ENCODE data around the gene EEFSEC. TPM values are rescaled to one million over a fixed set of nuclear protein-coding genes. Genes with fewer than 3 reads are reported as not detected.

Gene EEFSEC
- total RNA-seq, 2 donors from 2014 or later = 12.9 to 13.0 TPM

DNA sequence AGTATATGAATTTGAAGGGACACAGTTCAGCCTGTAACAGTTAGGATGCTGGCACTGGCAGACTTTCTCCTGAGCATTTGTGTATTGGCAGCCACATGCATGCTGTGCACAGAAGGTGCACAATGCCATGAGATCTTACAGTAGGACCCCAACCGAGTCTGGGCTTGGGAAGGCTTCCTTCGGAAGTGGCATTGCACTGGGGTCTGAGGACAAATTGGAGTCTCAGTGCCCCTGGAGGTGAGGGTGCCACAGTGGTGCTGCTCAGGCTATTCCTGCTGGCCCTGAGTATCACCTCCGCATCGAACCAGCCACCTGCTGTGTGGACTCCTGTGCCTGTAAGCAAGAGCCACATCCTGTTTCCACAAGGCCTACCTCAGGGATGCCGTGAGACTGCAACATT, 213.9 kb downstream of the EEFSEC start:
- intact Hi-C loops (cut with DNase I) = no loop called here
- DNase-seq (ENCODE audit: low spot score) = no peak

DNA sequence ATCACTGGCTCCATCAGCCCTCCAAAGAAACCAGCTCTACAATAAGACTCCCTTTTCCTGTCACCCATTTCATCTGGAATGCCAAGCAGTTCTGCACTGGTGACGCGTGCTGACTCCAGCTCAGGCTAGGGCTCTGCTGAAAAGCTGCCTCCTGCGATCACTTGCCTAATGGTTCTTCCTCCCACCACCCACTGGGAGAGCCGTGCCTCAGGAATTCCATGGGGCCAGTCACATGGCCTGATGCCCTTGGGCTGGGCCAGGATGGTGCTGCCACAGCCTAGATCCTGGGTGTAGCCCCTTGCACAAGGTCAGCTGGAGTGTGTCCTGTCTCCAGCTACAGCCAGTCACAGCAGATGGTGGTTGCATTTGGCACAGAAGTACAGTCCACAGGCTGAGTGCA, 214.5 kb downstream of the EEFSEC start:
- intact Hi-C loops (cut with DNase I) = no loop called here
- no peak for DNase-seq (ENCODE audit: low spot score)

DNA sequence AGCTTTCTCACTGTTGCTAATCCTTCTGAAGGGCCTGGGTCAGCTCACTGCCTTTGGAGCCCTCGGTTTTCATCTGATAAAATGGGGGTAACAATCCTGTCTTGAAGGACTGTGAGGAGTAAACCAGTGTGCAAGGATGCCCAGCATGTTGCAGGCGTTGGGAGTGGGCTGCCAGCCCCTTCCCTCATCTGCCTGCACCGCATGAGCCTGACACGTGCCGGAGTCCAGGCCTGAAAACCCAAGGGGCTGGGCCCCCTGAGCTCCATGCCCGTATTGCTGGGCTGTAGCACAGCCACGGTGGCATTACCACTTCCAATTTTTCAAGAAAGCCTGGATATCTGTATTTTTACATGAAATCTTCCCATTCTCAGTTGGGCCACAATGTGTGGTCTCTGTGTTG, 215.3 kb downstream of the EEFSEC start:
- DNase-seq (ENCODE audit: low spot score) = no peak
- intact Hi-C loops (cut with DNase I) = no loop called here

DNA sequence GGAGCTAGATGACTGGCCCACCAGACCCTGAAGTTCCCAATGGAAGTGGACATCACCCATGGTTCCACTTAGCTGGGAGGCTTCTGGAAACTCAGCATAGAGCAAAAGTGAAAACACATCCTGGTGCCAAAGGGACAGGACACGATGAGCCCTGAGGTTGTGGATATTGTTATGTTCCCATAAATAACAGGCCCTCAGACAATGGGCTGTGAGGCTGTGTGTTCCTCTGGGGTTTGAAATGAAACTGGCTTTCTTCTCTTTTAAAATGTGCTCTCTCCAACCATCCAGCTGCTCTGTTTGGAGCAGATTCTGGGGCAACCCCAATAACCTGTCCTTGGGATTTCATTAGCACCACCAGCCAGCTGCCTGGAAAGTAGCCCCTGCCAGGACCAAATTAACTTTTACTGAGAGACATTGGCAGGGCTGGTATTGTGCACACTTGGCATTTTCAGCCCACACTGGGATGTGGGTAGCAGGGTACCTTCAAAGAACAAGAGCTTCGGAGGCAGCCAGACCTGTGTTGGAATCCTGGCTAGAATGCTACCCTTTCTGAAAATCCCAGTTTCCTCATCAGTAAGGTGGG, 215.9 kb downstream of the EEFSEC start:
- intact Hi-C loops (cut with DNase I) = no loop called here
- no peak for DNase-seq (ENCODE audit: low spot score)

DNA sequence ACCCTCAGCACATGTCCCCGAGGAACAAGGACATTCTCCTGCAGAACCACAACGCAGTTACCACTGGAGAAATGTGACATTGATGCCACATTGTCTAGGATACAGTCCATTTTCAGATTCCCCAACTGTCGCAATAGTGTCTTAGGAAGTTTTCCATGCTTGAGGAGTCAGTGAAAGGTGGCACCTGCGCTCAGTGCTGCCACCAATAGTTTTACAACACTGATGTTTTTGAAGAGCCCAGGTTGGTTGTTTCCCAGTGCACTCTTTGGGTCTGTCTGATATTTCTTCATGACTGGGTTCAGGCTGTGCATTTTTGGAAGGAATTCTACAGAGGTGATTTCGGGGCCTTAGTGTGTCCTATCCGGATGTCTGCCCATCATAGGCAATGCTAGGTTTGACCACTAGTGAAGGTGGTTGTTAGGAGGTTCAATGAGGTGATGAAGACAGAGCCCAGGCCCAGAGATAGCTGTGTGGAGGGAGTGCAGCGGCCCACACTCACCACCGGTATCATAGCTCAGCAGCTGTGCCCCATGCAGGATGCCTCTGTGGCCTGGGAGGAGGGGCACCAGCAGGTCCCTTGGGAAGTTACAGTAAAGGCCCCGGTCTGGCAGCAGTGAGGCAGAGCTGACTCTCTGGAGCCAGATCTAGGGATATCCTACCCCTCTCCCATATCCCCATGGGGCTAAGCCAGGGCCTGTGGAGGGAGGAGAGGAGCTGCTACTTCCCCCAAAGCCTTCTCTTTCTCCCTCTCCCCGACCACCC, 216.8 kb downstream of the EEFSEC start:
- no peak for DNase-seq (ENCODE audit: low spot score)
- intact Hi-C loops (cut with DNase I) = no loop called here

DNA sequence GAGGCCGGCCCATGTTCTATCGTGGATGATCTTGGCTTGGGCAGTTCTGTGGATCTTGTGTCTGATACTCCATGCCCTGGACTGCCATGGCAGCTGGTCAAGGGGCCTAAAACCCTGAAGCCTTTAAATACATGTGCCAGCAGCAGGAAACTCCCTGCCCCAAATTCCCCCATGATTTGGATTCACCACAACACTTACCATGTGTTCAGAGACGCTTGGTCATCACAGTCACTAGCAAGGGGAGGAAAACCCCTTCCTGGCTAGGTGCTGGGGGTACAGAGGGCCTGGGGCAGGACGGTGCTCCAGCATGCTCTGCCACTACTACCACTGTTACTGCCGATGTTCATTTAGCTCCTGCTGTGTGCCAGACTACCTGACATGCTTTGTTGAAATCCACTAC, 219.0 kb downstream of the EEFSEC start:
- intact Hi-C loops (cut with DNase I) = no loop called here
- no peak for DNase-seq (ENCODE audit: low spot score)

- DNase-seq (ENCODE audit: low spot score) = no peak
- intact Hi-C loops (cut with DNase I) = no loop called here
These were observed 219.6 kb downstream of the EEFSEC start for GRCh38 chr3:128372707-128373533.

GRCh38 chr3:128374746-128375445, 221.6 kb downstream of the EEFSEC start:
- intact Hi-C loops (cut with DNase I) = no loop called here
- no peak for DNase-seq (ENCODE audit: low spot score)

- no peak for DNase-seq (ENCODE audit: low spot score)
These were observed 223.2 kb downstream of the EEFSEC start for GRCh38 chr3:128376516-128376915.

DNA sequence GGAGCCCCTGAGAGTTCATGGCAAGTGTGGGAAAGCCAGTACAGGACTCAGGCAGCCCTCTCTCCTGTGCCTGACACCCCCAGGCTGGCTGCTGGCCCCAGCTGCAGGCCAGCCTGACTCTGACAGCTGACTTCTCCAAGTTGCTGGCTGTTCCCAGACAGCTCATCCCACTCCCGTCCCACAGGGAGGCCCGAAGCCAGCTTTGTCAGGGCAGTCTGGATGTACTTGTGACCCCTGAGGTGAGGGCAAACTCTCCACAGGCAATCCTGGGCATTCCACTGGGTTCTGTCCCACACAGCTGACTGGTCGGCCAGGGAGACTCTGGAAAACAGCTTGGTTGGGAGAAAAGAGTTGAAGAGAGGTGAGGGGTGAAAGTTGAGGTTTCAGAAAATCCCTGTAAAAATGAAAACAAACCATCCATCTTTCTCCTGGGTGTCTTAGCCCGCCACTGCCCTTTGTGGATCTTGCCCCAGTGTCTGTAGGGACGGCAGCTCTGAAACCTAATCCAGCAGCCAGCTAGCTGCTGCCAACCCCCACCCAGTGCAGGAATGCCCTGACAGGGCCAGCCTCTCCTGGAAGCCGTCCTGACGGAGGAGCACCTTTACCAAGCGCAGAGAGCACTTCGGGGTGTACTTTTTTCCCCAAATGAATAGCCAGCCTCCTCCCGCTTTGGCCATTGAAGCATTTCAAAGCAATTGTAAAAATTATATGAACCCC, 225.5 kb downstream of the EEFSEC start:
- intact Hi-C loops (cut with DNase I) = no loop called here

More at GRCh38 chr3:128376516-128376915, 223.2 kb downstream of the EEFSEC start:
- intact Hi-C loops (cut with DNase I) = no loop called here

GRCh38 chr3:128379367-128380160, 226.3 kb downstream of the EEFSEC start:
- no peak for DNase-seq (ENCODE audit: low spot score)
- intact Hi-C loops (cut with DNase I) = no loop called here

More for the DNA sequence above, 225.5 kb downstream of the EEFSEC start:
- DNase-seq (ENCODE audit: low spot score) = no peak

DNA sequence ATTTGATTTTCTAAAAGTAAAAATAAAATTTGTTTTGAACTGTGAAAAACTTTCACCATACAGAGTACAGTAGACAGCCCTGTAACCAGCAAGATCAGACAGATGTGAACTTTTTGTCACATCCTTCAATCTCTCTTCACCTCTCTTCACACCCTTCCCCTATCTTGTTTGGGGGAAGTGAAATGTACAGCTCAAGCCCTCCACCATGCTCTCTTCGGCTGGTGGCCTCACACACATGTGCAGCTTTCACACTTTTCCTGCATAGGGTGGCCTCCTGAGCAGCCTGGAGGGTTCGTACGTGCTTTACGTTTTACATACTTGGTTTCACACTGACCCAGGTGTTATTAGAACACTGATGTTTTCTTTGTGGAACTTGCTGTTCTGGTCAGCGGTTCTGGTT, 227.0 kb downstream of the EEFSEC start:
- intact Hi-C loops (cut with DNase I) = no loop called here
- no peak for DNase-seq (ENCODE audit: low spot score)

- intact Hi-C loops (cut with DNase I) = no loop called here
- DNase-seq (ENCODE audit: low spot score) = no peak
These were observed 227.4 kb downstream of the EEFSEC start for GRCh38 chr3:128380719-128381118.

- intact Hi-C loops (cut with DNase I) = no loop called here
- DNase-seq (ENCODE audit: low spot score) = no peak
These were observed 228.3 kb downstream of the EEFSEC start for GRCh38 chr3:128381609-128382008.

- DNase-seq (ENCODE audit: low spot score) = no peak
- intact Hi-C loops (cut with DNase I) = no loop called here
These were observed 229.0 kb downstream of the EEFSEC start for GRCh38 chr3:128382221-128382807.

- peak; percentile 87 for DNase-seq (ENCODE audit: low spot score)
- intact Hi-C loops (cut with DNase I) = no loop called here
These were observed 230.3 kb downstream of the EEFSEC start for GRCh38 chr3:128383316-128384235.
